Activated CD4-positive, alpha-beta T cell treated with anti-CD3 and anti-CD28 coated beads, Interleukin-10, Interleukin-2, amounts not matched to agents 100 ng/mL and 50 ng/mL, durations not matched to agents 16 hours and 8 hours (primary cell): ENCODE results near the gene HS6ST2.

Experiments used
- DNase-seq: peaks from one replicate; pipeline ENCODE4 v3.0.0-alpha.2; 2020

The HS6ST2 gene

GRCh38 chrX:132842460-132843238 is 115.8 kb downstream of the HS6ST2 start:
- no peak for DNase-seq

GRCh38 chrX:132837967-132838366 is 120.5 kb downstream of the HS6ST2 start:
- DNase-seq = no peak

DNA sequence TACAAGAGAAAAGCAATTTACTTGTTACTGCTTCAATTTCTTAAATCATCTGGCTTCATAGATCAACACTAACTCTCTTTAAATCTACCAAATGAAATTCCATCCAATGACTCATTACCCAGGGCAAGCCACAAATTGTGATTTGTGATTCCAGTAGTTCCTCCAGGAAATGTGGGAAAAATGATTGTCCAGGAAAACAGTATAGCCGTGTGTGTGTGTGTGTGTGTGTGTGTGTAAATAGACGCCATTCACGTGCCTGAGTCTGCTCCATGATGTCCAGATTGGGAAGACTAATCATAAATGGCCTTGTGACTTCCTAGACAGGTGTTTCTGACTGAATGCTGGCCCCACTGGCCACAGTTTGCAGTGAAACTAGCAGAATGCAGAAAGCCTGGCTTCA is 121.3 kb downstream of the HS6ST2 start:
- DNase-seq = no peak

GRCh38 chrX:132836471-132836870 is 122.0 kb downstream of the HS6ST2 start:
- no peak for DNase-seq

DNA sequence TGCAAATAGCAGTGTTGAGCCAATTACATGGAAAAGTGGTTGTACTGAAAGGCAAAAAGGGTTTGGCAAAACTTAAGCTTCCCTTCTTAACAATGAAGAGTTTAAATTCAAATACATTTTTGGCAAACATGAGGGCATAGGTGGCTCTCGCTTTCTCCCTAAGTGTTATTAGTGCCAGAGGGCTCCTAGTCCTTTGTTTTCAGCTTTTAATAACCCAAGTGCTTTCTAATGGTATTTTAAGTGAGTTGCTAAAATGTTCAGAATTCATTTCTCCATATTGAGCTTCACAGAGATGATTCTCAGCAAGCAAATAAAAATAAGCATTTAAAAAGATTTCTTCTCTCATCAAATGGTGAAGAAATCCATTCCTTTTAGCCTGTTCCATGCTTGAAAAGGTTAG is 123.7 kb downstream of the HS6ST2 start:
- no peak for DNase-seq

DNA sequence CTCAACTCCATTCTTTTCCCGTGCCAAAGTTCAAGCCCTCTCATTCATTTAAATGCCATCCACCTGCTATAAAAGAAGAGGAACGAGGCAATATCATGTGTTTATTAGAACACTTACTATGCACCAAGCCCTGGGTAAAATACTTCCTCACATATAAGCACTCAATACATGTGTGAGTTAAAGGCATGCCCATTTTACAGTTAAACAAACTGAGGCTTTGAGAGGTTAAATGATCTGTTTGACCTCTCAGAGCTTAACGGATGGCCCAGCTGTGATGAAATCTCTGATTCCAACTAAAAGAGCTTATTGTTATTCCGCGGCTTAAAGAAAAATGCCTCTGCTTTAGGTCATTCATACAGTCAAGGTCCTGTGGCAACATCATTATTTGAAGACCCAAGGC is 124.3 kb downstream of the HS6ST2 start:
- no peak for DNase-seq

- DNase-seq = no peak
Measured at GRCh38 chrX:132833373-132833772, 125.1 kb downstream of the HS6ST2 start.

- DNase-seq = no peak
Measured at GRCh38 chrX:132831336-132831973, 127.0 kb downstream of the HS6ST2 start.

DNA sequence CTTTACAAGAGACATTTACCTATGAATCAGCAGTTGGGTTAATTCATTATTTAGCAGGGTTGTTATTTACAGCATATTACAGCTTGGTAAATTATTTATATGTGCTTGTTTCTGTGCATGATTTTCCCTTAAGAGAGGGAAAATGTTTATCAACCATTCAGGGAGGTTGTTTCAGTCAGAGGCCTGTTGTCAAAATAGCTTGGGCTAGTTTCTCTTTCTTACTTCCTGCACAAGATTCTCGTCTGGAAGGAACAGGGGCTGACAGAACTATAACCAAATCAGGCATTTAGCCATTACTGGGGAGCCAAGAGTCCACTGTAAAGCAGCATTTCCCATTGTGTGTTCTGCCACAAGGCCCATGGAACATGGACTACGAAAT is 135.8 kb downstream of the HS6ST2 start:
- no peak for DNase-seq

DNA sequence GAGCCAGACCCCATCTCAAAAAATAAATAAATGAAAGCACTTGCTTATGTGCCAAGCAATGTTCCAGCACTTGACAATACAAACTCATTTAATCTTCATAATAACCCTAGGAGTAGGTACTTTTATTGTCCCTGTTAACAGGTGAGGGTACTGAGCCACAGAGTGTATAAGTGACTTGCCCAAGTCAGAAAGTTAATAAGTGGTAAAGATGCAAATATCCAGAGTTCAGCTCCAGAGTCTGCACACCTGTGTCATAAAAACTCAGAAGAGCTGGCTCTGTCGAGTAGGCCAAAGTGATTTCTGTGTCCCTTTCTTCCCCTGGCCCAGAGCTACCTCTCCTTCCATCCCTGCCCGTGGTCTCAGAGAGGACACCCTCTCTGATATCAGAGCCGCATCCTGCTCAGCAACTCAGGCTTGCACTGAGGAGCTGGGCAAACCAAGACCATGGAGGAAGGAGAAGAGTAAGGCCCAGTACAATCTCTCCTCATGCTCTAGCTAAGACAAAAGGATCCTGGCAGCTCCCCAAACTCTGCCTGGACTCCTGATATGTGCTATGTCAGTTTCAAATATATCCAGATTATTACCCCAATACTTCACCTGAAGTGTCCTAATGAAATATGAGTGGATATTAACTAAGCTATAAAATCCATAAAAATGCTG is 136.3 kb downstream of the HS6ST2 start:
- DNase-seq = no peak

DNA sequence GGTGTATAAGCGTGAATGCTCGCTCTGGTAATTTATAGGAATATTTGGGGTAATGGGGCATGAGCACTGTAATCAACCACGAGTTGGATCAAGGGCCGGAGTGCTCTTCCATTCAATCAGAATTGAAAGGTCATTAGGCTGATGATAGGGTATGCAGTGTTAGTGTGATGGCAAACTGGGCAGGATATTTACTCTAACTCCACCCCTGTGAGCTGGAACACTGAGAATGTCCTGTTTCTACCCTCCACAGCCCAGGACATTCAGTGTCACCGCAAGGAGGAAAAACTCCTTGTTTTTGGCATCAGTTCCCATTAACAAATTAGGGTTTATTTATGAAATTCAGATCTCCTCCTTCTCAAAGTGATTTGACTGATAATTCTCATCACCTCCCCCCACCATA is 137.8 kb downstream of the HS6ST2 start:
- no peak for DNase-seq

DNA sequence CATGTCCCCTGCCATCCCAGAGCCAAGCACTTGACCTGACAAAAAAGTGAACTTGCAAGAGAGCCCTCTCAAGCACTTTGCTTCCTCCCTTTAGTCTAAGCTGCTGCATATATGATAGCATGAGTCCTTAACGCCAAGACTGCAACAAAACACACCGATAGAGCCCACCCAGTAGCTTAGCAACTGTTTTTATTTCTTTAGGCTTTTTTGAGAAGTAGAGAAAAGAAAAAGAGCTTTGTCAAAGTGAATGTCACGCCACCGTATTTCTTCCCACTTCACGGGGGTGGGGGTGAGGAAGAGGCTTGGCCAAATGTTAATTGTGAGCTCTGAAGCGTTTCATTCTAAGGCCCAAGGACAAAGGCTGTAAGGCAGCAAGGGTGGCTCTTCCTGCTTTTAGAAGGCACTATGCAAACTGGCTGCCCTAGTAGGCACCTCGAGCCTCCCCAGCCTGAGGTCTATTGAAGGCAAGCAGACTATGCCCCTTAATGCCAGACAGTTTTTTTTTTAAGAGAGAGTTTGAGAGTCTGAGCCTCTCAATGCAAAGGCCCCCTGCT is 138.6 kb downstream of the HS6ST2 start:
- DNase-seq = no peak

DNA sequence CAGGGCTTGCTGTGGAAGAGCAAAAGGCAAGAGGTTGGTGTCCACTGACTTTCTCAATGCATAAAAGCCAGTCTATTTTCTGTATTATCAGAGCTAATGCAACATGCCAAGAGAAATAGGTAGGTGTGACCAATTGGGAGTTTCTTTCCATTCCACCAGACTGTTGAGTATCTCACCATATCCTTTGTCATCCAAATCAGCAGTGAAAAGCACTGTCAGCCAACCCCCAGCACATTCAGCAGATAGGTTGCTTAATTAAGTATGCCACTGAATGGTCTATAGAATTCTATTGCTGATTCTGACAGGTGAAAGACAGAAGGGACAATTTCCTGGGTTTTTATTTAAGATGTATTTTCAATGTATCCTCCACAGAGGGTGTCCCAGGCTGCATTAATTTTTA is 139.8 kb downstream of the HS6ST2 start:
- DNase-seq = no peak

DNA sequence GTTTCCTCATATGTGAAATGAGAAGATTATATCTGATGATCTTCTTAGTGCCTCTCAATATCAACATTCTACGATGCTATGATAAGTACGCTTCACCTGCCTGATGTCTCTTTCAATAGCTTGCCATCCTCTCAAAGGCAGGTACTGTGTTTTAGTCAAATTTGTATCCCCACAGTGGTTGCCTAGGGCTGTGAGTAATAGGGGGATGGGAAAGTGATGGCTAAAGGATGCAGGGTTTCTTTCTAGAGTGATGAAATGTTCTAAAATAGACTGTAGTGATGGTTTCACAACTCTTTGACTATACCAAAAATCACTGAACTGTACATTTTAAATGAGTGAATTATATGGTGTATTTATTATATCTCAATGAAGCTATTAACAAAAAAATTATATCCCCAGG is 142.8 kb downstream of the HS6ST2 start:
- DNase-seq = no peak

GRCh38 chrX:132810964-132811712 is 147.3 kb downstream of the HS6ST2 start:
- no peak for DNase-seq

GRCh38 chrX:132810488-132810887 is 147.9 kb downstream of the HS6ST2 start:
- no peak for DNase-seq

DNA sequence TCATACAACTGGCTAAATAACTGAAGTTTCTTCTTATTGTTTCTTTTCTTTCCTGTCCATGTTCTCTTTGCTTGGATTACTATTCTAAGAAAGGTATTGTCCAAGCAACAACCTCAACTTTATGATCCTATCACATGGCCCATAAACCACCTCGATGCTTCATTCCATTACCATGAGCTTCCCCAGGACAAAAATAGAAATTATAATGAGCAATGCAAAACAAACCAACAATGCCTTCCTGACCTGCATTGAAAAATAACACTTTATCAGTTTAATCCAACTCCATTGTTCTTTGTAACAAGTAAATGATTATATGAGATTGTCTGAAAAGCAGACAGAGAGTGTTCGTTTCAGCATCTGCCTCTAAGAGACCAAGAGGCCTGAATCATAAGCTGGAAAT is 148.8 kb downstream of the HS6ST2 start:
- no peak for DNase-seq

- no peak for DNase-seq
Measured at GRCh38 chrX:132807411-132808030, 150.9 kb downstream of the HS6ST2 start.

- DNase-seq = no peak
Measured at GRCh38 chrX:132802033-132802432, 156.4 kb downstream of the HS6ST2 start.

GRCh38 chrX:132795181-132795580 is 163.2 kb downstream of the HS6ST2 start:
- no peak for DNase-seq

DNA sequence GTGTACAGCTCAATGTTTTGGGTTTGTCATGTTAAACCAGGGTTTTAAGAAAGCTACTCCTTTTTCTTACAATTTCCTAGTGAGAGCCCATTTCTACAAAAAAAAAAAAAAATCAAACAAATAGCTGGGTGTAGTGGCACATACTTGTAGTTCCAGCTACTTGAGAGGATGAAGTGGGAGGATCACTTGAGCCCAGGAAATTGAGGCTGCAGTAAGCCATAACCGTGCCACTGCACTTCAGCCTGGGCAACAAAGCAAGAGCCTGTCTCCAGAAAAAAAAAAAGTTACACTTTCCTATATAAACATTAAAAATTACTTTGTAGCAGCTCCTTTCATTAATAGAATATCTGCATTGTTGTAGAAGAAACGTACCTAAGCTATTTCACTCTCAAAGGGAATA is 166.7 kb downstream of the HS6ST2 start:
- no peak for DNase-seq

DNA sequence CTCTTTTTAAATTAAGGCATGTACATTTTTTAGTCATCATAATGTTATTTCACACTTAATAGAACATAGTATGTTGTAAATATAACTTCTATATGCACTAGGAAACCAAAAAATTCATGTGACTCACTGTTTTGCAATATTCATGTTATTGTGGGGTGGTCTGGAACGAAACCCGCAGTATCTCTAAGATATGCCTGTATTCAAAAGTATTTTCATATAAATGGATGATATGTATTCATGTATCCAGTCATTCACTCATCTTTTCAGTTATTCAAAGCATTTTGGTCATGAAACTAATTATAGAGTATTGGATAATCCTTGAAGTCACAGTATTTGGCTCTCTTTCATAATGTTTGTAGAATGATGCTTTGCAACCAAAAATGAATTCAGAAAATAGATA is 168.1 kb downstream of the HS6ST2 start:
- DNase-seq = no peak

GRCh38 chrX:132786217-132786616 is 172.2 kb downstream of the HS6ST2 start:
- peak; percentile 8 for DNase-seq
